Body of pancreas (tissue), 4 donors: ENCODE data around the gene NLRP9. TPM values are rescaled to one million over a fixed set of nuclear protein-coding genes. Genes with fewer than 3 reads are reported as not detected.

Experiments used
- ATAC-seq: fragments of 150-250 bp; one replicate; pipeline ENCODE4 v1.9.1; 2016
- DNase-seq, 4 donors: peaks; one replicate each; pipeline ENCODE4 v3.0.0-alpha.2; 2019
- H3K27ac ChIP-seq, 4 donors: fragments of 200-600 bp; sonication (generic); 1 replicate in 3 of 4; 2 replicates in 1 of 4; pipeline versions ENCODE4 v1.5.1 to v1.6.1; 2016 to 2019; ENCODE audit warnings: mild to moderate bottlenecking in 1 of 4, mixed read lengths in 1 of 4, moderate library complexity in 1 of 4
- H3K27me3 ChIP-seq, 2 donors: fragments of 200-600 bp; sonication (generic); one replicate each; pipeline ENCODE4 v1.6.0; 2016; ENCODE audit warnings: mild to moderate bottlenecking in 1 of 2
- H3K36me3 ChIP-seq, 2 donors: fragments of 200-600 bp; sonication (generic); replicated peaks in 1 of 2; 2 replicates each; pipeline ENCODE4 v1.5.1; 2016; ENCODE audit warnings: low read depth in 2 of 2; ENCODE audit not compliant: insufficient read depth in 1 of 2
- H3K4me1 ChIP-seq: fragments of 200-600 bp; sonication (generic); one replicate; pipeline ENCODE4 v1.6.0; 2016
- H3K4me3 ChIP-seq, 2 donors: fragments of 200-600 bp; sonication (generic); 1 replicate in 1 of 2; 2 replicates in 1 of 2; pipeline ENCODE4 v1.5.1; 2016 to 2019
- H3K9me3 ChIP-seq, 3 donors: fragments of 200-600 bp; sonication (generic); 1 replicate in 2 of 3; 2 replicates in 1 of 3; pipeline ENCODE4 v1.5.1; 2016
- POLR2A ChIP-seq, 3 donors: fragments of 450-650 bp; IDR thresholded peaks; one replicate each; pipeline ENCODE4 v1.6.1; 2016; ENCODE audit warnings: antibody characterized with exemption in 3 of 3, mild to moderate bottlenecking in 2 of 3
- WGBS, 2 donors: methylation state at CpG; one replicate each; pipeline ENCODE4 v1.1.5; 2017; 5-methylcytosine and 5-hydroxymethylcytosine counted together
- intact Hi-C: fragments of 100-400 bp; cut with DNase I; formaldehyde crosslinking; loops from one replicate; pipeline ENCODE4 v1.15.1; 2023
- total RNA-seq, 2 donors: library from RNA; depleted of rRNA; stranded (reverse); fragments of >200 nt; gene quantifications; one replicate each; pipeline ENCODE4 v1.1.0, GENCODE V29; 2016
- TF ChIP-seq, protein P1 (sequence below), 7 experiments: fragments of 450-650 bp in 4 of 7; fragments of 200-600 bp in 3 of 7; sonication (generic) in 3 of 7; IDR thresholded peaks; one replicate each; pipeline ENCODE4 v1.5.1; 2016 to 2019; ENCODE audit warnings: antibody characterized with exemption in 7 of 7

NLRP9 gene
- total RNA-seq, 2 donors from 2014 or later, result not detected

GRCh38 chr19:55699221-55699620 lies 39.0 kb downstream of the NLRP9 start:
- no peak for ATAC-seq
- H3K27ac ChIP-seq, result no peak overlapping the region
- intact Hi-C loops, result no loop called here
- no peaks in the 10 kb centered on the region for H3K27me3 ChIP-seq
- peaks cover 7 to 24% of the 10 kb centered on the region in 2 donors for H3K36me3 ChIP-seq
- TF ChIP-seq, protein P1, sequence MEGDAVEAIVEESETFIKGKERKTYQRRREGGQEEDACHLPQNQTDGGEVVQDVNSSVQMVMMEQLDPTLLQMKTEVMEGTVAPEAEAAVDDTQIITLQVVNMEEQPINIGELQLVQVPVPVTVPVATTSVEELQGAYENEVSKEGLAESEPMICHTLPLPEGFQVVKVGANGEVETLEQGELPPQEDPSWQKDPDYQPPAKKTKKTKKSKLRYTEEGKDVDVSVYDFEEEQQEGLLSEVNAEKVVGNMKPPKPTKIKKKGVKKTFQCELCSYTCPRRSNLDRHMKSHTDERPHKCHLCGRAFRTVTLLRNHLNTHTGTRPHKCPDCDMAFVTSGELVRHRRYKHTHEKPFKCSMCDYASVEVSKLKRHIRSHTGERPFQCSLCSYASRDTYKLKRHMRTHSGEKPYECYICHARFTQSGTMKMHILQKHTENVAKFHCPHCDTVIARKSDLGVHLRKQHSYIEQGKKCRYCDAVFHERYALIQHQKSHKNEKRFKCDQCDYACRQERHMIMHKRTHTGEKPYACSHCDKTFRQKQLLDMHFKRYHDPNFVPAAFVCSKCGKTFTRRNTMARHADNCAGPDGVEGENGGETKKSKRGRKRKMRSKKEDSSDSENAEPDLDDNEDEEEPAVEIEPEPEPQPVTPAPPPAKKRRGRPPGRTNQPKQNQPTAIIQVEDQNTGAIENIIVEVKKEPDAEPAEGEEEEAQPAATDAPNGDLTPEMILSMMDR (IDR thresholded peaks at IDR 0.05), result no peak
- no peak for TF ChIP-seq POLR2A (IDR thresholded peaks at IDR 0.05)
- peaks cover 20% of the 10 kb centered on the region for H3K4me1 ChIP-seq
- H3K4me3 ChIP-seq, result no peak overlapping the region
- DNase-seq, result peak in 1 of 4 donors; percentile 6
- 89 to 91% methylated on average over 11 of the region's 11 CpGs for WGBS, 2 donors
- H3K9me3 ChIP-seq, result no peaks in the 10 kb centered on the region

DNA sequence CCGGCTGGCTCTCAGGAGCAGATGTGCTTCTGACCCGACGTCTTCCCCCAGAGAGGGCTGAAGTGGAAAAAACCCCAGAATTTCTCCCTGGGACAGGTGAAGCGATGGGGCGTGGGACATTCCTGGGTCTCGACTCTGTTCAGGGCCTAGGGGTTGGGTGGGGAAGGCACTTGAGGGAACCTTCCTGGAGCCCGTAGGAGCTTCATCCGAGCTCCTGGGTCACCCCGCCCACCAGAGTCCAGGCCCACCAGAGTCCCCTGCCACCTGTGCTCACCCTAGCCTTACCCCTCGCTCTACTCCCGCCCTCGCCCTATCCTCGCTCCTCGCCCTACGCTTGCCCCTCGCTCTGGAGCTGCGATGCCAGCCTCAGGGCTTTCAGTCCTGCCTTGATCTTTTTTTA lies 39.9 kb downstream of the NLRP9 start:
- Histone ChIP-seq H3K4me1 (peaks cover 11% of the 10 kb centered on the region), H3K36me3 (peaks cover 10 to 29% of the 10 kb centered on the region in 2 donors), H3K27ac (no peak overlapping the region), H3K27me3 (no peaks in the 10 kb centered on the region), H3K9me3 (no peaks in the 10 kb centered on the region), H3K4me3 (no peak overlapping the region)
- DNase-seq (no peak), ATAC-seq (no peak)
- intact Hi-C loops, result no loop called here
- no peak for TF ChIP-seq POLR2A (IDR thresholded peaks at IDR 0.05)
- TF ChIP-seq, protein P1 (IDR thresholded peaks at IDR 0.05), result no peak
- WGBS, 2 donors, result 87 to 96% methylated on average over 17 of the region's 17 CpGs

DNA sequence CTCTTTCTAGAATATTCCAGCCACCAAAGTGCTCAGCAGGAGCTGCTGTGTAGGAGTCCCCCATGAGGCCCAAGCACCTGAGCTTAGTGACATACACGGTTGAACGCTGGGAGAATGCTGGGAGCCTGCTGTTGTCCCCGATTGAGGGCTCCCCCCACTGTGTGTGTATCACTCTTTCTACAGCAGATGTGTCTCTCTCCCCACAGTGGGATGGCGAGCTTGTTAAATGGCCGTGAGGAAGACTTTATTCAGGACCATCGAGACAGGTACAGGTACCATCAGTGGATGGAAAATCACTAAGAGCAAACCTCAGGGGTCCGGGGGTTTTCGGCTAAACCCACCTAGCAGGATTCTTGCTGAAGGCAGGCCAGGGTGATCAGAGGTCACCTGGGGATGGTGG lies 40.5 kb downstream of the NLRP9 start:
- ATAC-seq (no peak), DNase-seq (peak in 1 of 4 donors; percentile 5)
- H3K4me1 ChIP-seq, result peaks cover 7% of the 10 kb centered on the region
- no peak overlapping the region for H3K4me3 ChIP-seq
- intact Hi-C loops, result no loop called here
- no peaks in the 10 kb centered on the region for H3K27me3 ChIP-seq
- WGBS, 2 donors, result 93 to 96% methylated on average over 8 of the region's 8 CpGs
- TF ChIP-seq POLR2A (IDR thresholded peaks at IDR 0.05), result no peak
- TF ChIP-seq, protein P1 (IDR thresholded peaks at IDR 0.05), result no peak
- H3K9me3 ChIP-seq, result no peaks in the 10 kb centered on the region
- peaks cover 12 to 29% of the 10 kb centered on the region in 2 donors for H3K36me3 ChIP-seq
- H3K27ac ChIP-seq, result no peak overlapping the region

DNA sequence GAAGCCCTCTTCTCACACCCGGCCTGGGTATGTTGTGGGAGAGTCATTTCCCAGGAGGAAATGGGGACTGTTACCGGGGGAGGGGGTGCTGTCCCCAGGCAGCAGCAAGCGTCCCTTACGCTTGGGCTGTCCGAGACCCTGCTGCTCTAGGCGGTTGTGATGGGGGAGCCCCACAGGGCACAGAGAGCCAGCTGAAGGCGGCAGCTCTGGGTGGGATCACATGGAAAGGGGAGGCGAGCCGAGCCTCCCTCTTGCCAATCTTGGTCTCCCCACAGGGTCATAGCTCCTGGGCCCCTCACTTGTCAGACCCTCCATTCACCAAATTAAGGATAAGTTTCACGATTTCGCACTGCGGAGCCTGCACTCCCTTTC lies 41.1 kb downstream of the NLRP9 start:
- no peak overlapping the region for H3K27ac ChIP-seq
- no peak overlapping the region for H3K4me3 ChIP-seq
- no peak for ATAC-seq
- TF ChIP-seq POLR2A (IDR thresholded peaks at IDR 0.05), result no peak
- TF ChIP-seq, protein P1 (IDR thresholded peaks at IDR 0.05), result no peak
- no peaks in the 10 kb centered on the region for H3K27me3 ChIP-seq
- peaks cover 14 to 30% of the 10 kb centered on the region in 2 donors for H3K36me3 ChIP-seq
- DNase-seq, result no peak
- peaks cover 2% of the 10 kb centered on the region for H3K4me1 ChIP-seq
- intact Hi-C loops, result no loop called here
- H3K9me3 ChIP-seq, result no peaks in the 10 kb centered on the region
- WGBS, 2 donors, result 90 to 94% methylated on average over 11 to 12 of the region's 12 CpGs

DNA sequence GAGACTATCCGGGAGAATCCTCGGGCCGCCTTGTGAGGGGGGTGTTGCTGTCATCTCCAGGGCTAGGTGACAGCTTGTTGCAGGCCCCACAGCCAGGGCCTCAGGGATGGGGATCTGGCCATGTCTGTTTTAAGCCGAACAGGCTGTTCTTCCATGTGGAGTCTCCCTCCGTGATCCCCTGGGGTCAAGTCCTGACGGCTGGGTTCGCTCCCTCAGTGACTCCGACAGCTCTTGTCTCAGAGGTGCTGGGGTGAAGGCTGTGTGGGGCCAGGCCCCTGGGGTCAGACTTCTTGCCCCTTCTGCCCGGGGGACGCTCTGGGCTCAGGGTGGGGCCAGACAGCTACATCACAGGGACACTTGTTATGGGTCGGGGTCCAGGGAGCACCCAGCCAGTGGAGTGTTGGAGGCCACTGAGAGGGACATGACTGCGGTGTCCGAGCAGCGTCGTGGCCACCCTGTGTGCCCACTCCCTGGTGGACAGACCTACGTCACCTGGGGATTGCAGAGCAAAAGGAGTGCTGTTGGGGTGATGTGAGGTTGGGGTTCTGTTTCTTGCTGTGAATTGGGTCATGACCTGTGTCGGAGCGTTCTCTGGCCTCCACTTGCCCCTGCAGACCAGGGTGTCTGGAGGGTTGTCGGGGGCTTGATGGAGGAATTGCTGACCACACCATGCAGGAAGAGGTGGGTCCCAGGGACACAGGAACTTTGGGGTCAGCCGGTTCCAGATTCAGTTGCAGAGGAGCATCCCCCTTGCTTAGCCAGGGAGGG lies 41.7 kb downstream of the NLRP9 start:
- Histone ChIP-seq H3K4me1 (no peaks in the 10 kb centered on the region), H3K27me3 (no peaks in the 10 kb centered on the region), H3K27ac (no peak overlapping the region), H3K4me3 (no peak overlapping the region), H3K9me3 (no peaks in the 10 kb centered on the region), H3K36me3 (peaks cover 19 to 35% of the 10 kb centered on the region in 2 donors)
- ATAC-seq, result no peak
- WGBS, 2 donors, result 90 to 95% methylated on average over 10 to 20 of the region's 20 CpGs
- TF ChIP-seq, protein P1 (IDR thresholded peaks at IDR 0.05), result no peak
- TF ChIP-seq POLR2A (IDR thresholded peaks at IDR 0.05), result no peak
- DNase-seq, result peak in 1 of 4 donors; percentile 9
- intact Hi-C loops, result no loop called here
